ENCODE measurements around the gene NDUFA8. TPM values are rescaled to one million over a fixed set of nuclear protein-coding genes. Genes with fewer than 3 reads are reported as not detected.

NDUFA8 gene
- total and polyA plus RNA-seq, 10 donors: 27.8 to 72.7 (median 29.8) TPM

DNA sequence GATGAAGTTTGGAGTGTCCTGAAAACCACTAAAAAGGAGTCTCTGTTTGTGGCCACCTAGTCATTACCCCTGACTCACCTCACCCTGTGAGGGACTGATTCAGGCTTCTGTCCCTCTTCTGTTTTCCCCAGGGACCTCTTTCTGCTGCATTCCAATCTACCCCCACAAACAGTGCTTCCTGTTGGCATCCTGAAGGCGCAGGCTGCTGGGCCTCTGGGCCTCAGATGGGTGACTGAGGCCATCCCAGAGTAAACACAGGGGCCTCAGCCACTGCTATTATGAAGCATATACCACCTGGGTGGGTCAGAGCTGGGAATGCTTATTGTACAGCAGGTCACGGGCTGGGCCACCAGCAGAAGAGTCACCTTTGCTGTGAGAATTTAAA, 20.1 kb upstream of the NDUFA8 start:
- H3K9me3 ChIP-seq: no peaks in the 10 kb centered on the region
- H3K4me1 ChIP-seq: no peaks in the 10 kb centered on the region
- no peak for TF ChIP-seq POLR2AphosphoS5 (IDR thresholded peaks at IDR 0.05)
- TF ChIP-seq, protein P1, sequence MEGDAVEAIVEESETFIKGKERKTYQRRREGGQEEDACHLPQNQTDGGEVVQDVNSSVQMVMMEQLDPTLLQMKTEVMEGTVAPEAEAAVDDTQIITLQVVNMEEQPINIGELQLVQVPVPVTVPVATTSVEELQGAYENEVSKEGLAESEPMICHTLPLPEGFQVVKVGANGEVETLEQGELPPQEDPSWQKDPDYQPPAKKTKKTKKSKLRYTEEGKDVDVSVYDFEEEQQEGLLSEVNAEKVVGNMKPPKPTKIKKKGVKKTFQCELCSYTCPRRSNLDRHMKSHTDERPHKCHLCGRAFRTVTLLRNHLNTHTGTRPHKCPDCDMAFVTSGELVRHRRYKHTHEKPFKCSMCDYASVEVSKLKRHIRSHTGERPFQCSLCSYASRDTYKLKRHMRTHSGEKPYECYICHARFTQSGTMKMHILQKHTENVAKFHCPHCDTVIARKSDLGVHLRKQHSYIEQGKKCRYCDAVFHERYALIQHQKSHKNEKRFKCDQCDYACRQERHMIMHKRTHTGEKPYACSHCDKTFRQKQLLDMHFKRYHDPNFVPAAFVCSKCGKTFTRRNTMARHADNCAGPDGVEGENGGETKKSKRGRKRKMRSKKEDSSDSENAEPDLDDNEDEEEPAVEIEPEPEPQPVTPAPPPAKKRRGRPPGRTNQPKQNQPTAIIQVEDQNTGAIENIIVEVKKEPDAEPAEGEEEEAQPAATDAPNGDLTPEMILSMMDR (IDR thresholded peaks at IDR 0.05 in 8 of 11, conservative IDR thresholded peaks at IDR 0.05 in 3 of 11): no peak
- TF ChIP-seq POLR2A (IDR thresholded peaks at IDR 0.05): no peak
- H3K27me3 ChIP-seq (replicated peaks in 1 of 7): peaks cover 0 to 23% (median 0%) of the 10 kb centered on the region in 7 donors
- 60 to 82% (median 74%) methylated on average over 2 of the region's 2 CpGs for WGBS, 5 donors
- H3K36me3 ChIP-seq: no peaks in the 10 kb centered on the region
- no peak overlapping the region for H3K4me3 ChIP-seq
- H3K27ac ChIP-seq: no peak overlapping the region
- no peak for DNase-seq
- intact Hi-C loops (cut with DNase I; ENCODE audit: low total_unique reads): no loop called here

DNA sequence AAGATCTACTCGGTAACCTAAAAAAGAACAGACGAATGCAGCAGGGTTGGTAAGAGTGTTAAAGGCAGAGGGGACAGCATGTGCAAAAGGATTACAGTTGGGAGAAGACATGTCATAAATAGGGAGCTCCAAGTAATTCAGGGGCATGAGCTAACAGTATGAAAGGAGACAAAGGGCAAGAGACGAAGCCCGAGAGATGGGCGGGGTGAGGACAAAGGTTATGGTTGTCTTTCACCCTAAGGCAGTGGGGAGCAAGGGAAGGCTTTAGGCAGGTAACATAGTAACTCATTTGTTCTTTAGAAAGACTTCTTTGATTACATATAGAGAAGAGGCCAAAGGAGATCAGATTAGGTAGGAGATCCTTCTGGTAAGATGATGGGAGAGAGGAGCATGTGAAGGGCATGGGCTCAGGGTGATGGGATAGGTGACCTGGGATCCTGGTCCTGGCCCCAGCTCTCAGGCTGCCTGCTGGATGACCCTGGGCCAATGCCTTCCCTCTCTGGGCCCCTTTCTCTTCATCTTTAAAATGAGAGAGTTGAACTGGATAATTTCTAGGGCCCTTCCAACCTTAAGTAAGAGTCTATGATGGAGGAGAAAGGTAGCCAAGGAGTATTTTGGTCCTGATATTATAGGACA, 19.6 kb upstream of the NDUFA8 start:
- Histone ChIP-seq H3K27ac (no peak overlapping the region), H3K9me3 (no peaks in the 10 kb centered on the region), H3K36me3 (no peaks in the 10 kb centered on the region), H3K27me3 (replicated peaks in 1 of 7) (peaks cover 0 to 28% (median 0%) of the 10 kb centered on the region in 7 donors), H3K4me1 (no peaks in the 10 kb centered on the region), H3K4me3 (no peak overlapping the region)
- TF ChIP-seq, protein P1 (IDR thresholded peaks at IDR 0.05 in 8 of 11, conservative IDR thresholded peaks at IDR 0.05 in 3 of 11): no peak
- TF ChIP-seq POLR2AphosphoS5 (IDR thresholded peaks at IDR 0.05) (no peak), POLR2A (IDR thresholded peaks at IDR 0.05) (no peak)
- intact Hi-C loops (cut with DNase I; ENCODE audit: low total_unique reads): no loop called here
- DNase-seq: no peak
- 87 to 96% (median 90%) methylated on average over 5 of the region's 5 CpGs for WGBS, 5 donors

DNA sequence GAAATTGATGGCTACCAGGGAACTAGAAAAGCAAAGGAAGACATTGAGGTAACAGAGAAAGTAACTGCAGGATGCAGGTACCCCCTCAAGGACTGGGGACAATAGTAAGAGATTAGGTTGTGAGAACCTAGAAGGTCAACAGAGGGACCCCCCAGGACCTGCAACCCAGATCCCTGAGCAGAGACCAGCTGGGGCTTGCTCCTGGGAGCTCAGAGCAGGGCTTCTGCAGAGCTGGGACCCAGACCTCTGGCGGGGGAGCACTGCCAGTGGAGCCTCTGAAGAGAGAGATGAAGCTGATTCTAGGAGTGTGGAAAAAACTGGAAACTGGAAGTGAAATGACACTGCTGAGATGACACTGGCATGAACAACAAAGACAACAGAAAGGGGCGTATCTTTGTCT, 17.3 kb upstream of the NDUFA8 start:
- no peak overlapping the region for H3K4me3 ChIP-seq
- no peaks in the 10 kb centered on the region for H3K4me1 ChIP-seq
- H3K36me3 ChIP-seq: no peaks in the 10 kb centered on the region
- H3K9me3 ChIP-seq: no peaks in the 10 kb centered on the region
- intact Hi-C loops (cut with DNase I; ENCODE audit: low total_unique reads): no loop called here
- peaks cover 0 to 35% (median 0%) of the 10 kb centered on the region in 7 donors for H3K27me3 ChIP-seq (replicated peaks in 1 of 7)
- no peak for DNase-seq
- TF ChIP-seq POLR2AphosphoS5 (IDR thresholded peaks at IDR 0.05): no peak
- TF ChIP-seq, protein P1 (IDR thresholded peaks at IDR 0.05 in 8 of 11, conservative IDR thresholded peaks at IDR 0.05 in 3 of 11): no peak
- no peak for TF ChIP-seq POLR2A (IDR thresholded peaks at IDR 0.05)
- H3K27ac ChIP-seq: no peak overlapping the region
- 85 to 100% (median 88%) methylated on average over 2 of the region's 2 CpGs for WGBS, 5 donors

DNA sequence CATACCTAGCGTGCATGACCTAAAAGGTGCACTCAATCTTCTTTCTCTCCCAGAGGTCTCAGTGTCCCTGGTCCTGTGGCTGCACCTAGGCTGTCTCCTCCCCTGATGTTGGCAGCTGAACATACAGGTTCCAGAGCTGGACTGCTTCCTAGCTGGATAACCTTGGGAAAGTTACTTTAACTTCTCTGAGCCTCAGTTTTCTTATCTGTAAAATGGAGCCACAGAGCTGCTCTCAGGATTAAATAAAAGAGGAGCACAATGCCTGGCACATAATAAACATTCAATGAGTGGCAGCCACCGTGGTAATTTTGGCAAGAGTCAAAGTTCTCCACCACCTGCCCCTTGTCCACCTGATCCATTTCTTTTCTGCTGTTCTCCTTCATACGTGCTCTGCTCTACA, 14.1 kb upstream of the NDUFA8 start:
- TF ChIP-seq, protein P1 (IDR thresholded peaks at IDR 0.05 in 8 of 11, conservative IDR thresholded peaks at IDR 0.05 in 3 of 11): no peak
- no peak for TF ChIP-seq POLR2A (IDR thresholded peaks at IDR 0.05)
- no peak for TF ChIP-seq POLR2AphosphoS5 (IDR thresholded peaks at IDR 0.05)
- DNase-seq: no peak
- H3K27ac ChIP-seq: no peak overlapping the region
- H3K36me3 ChIP-seq: no peaks in the 10 kb centered on the region
- H3K4me1 ChIP-seq: no peaks in the 10 kb centered on the region
- intact Hi-C loops (cut with DNase I; ENCODE audit: low total_unique reads): no loop called here
- 74 to 93% (median 90%) methylated on average over 3 of the region's 3 CpGs for WGBS, 5 donors
- H3K27me3 ChIP-seq (replicated peaks in 1 of 7): peaks cover 0 to 39% (median 0%) of the 10 kb centered on the region in 7 donors
- no peaks in the 10 kb centered on the region for H3K9me3 ChIP-seq
- no peak overlapping the region for H3K4me3 ChIP-seq
